HG02798 (cell line): Measurements from ENCODE around the gene FOXC2.

Experiments
- ATAC-seq: cut with Tn5 transposase; IDR thresholded peaks from one replicate; pipeline ENCODE4 v1.9.1; 2021; ENCODE audit warnings: mild to moderate bottlenecking; ENCODE audit not compliant: unreplicated experiment, poor library complexity

Gene FOXC2

DNA sequence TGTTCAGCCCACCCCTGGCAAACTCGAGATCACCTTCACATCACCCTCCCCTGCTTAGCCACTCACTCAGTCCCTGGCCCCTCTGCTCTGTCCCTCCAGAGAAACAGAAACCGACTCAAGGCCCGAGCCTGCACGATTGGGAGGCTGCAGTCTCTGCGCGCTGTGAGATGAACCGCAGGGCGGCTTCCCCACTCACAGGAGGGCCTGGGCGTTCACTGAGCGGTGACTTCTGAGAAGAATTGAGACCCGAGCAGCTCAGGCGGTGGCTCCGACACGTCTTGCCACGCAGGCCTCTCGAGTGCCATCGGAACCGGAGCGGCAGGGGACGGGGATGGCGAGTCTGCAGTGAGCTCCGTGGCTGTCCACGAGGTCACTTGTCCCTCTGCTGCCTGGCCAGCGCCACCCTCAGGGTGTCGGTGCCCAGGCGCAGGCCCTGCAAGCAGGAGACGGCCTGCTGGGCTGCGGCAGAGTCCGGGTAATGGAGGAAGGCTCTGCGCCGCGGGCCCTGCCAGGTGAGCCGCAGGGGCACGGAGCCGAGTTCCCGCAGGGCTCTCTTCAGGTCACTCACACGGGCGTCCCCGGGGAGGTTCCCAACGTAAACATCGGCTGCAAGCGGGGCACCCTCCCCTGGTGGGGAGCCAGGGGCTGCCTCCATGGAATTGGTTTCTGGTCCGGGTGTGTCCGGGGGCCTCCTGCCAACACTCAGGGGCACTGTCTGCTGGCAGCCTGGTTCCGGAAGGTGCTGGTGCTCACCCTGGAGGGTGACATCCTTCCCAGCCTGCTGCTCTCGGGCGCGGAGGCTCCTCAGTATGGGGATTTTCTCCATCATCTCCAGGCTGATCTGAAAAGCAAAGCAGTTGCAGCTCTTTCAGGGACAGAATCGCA lies 34.7 kb upstream of the FOXC2 start:
- ATAC-seq = no peak

DNA sequence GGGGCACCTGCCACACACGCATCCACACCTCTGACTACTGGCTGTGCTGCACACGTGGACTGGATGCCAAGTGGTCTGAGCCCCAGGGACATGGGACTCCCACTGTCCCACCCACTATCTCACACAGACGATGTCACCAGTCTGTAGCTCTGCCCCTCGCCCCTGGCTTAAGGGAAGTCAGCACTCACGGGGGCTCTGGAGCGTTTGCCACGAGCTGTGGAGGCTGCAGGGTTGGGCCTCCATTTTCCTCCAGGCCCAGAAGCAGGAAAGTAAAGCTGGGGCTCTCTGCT lies 34.2 kb upstream of the FOXC2 start:
- no peak for ATAC-seq

GRCh38 chr16:86533076-86533475 lies 33.6 kb upstream of the FOXC2 start:
- no peak for ATAC-seq

DNA sequence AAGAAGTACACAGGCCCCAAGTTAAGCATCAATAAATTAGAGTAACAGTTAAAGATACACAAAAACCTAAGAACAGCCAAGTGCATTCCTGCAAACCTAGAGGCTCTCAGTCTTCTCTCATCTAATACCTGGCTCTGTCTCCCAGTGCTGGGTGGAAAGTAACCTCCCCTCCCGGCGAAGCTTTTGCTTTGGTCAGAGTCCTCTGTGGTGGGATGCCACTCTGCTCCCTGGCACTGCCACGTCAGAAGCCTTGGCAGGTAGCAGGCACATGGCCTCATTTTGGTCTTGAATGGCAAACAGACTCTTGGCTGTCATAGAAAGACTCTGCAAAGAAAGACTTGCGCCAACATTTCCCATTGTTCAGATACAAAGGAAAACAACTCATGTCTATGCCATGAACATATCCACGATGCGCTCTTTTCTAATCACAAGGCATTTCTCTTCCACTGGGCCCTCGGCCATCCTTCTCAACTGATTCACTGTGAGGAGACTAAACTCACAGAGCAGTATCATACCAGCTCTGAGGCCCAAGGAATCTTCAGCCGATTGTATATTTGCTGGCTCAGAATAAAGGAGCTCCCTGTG lies 32.8 kb upstream of the FOXC2 start:
- ATAC-seq = no peak

- ATAC-seq = no peak
Measured at GRCh38 chr16:86534779-86535615, 31.6 kb upstream of the FOXC2 start.

- ATAC-seq = no peak
Measured at GRCh38 chr16:86536621-86537020, 30.0 kb upstream of the FOXC2 start.

GRCh38 chr16:86537486-86537885 lies 29.1 kb upstream of the FOXC2 start:
- ATAC-seq = no peak

DNA sequence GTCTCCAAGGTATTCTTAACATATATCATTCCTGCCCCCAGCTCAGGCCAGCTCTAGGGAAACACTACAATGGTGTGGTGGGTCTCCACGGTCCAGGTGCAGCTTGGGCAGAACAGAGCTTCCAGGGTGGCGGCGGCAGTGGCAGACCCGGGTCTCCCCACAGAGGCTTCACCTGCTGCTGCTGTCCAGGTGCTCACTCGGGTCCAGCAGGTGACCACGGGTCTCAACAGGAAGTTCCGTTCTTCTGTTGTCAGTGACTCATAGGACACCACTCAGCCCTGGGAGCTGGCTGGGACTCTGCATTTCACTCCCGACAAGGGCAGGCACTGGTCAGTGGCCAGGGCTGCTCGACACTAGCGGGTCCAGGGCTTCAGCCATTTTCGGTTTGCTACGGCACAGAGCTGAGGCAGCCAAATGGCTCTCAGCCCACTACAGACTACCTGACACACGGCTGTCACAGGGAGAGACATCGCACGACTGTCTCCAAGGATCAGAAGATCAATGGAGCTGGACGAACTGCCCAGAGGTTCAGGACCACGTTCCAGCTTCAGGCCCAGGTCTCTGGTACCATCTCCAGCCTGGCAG lies 28.3 kb upstream of the FOXC2 start:
- ATAC-seq = no peak

- ATAC-seq = no peak
Measured at GRCh38 chr16:86540894-86541293, 25.7 kb upstream of the FOXC2 start.

DNA sequence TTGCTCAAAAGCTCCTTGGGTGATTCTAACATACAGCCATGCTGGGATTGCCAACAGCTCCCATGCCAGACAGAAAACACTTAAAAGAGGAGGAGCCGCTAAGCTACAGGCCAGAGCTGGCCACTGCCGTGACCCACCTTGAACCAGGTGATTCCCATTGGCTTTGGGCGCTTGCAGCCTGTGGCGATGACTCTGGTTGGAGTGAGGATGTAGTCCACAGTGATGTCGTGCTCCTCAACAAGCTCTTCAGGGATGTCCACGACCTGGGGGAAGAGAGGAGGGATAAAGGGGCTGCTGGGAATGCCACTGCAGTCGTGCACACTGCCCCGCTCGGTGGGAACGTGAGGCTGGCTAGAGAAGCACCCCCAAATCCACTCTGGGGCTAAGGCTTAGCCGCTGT lies 25.1 kb upstream of the FOXC2 start:
- ATAC-seq = no peak

- no peak for ATAC-seq
Measured at GRCh38 chr16:86542756-86543750, 23.6 kb upstream of the FOXC2 start.

DNA sequence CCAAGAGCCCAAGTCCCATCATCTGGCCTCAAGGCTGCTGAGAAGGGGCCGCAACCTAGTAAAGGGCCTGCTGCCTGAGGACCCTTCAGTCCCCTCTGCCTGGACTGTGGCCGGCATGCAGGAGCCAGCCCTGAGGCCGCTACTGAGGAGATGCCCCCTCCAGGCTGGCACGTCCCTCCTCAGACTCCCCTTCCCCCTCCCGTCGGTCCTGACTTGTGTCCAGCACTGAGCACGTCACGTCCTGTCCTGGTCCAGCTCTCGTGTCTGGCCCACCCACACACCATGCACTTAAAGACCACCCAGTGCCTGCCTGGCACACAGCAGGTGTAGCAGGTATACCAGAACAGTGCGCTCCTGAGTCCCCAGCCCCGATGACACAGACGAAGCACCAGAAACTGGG lies 21.1 kb upstream of the FOXC2 start:
- no peak for ATAC-seq

DNA sequence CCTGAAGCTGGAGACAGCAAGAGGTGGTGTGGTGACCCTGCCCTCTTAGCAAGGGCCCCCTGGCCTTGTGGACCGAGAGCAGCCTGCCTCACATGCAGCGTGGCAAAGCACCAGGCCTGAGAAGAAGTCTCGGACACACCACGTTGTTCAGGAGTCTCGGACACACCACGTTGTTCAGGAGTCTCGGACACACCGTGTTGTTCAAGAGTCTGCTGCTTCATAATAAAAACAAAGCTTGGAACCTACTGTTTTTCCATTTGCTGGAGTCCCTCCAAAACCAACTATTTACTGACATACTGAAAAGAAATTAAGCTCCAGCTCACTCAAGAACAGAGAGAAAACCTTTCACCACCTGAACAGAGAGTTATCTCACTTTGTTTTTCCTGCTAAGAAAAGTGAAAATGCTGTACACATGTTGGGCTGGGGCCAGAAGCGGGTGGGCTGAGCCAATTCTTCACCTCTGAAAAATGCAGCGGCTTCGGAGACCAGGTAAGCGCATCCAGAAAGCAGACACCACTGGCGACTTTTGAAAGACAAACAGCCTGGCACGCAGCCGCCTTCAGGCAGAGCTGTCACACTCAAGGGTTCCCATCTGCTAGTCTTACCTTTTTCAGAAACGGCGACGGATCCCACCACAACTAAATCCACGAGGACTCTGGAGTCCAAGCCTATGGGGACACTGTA lies 20.5 kb upstream of the FOXC2 start:
- ATAC-seq = no peak

GRCh38 chr16:86546638-86547013 lies 20.0 kb upstream of the FOXC2 start:
- no peak for ATAC-seq

DNA sequence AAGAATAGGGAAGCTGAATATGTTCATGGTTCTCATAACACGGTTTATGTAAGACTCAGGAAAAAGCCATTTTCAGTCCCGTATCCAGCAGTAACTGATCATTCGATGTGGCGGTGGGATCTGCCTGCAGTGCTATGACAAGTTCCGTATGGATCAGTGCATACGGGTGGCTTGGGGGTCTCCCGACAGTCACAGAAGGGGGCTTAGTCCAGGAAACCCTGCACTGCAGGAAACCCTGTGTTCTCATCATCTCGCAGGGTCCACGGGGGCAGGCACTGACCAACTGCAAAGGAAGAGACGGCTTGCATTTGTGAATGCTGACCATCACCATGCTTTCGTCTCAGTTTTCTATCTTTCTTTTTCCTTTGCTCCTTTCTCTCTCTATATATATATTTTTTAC lies 19.3 kb upstream of the FOXC2 start:
- no peak for ATAC-seq

- no peak for ATAC-seq
Measured at GRCh38 chr16:86549076-86549892, 17.3 kb upstream of the FOXC2 start.

DNA sequence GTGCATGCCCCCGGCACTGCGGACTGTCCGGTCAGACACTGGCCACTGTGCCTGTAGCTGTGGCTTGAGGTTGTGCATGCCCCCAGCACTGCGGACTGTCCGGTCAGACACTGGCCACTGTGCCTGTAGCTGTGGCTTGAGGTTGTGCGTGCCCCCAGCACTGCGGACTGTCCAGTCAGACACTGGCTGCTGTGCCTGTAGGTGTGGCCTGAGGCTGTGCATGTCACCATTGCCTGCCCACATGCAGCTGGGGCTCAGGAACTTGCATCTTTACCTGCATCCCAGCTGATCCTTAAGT lies 16.8 kb upstream of the FOXC2 start:
- ATAC-seq = no peak

DNA sequence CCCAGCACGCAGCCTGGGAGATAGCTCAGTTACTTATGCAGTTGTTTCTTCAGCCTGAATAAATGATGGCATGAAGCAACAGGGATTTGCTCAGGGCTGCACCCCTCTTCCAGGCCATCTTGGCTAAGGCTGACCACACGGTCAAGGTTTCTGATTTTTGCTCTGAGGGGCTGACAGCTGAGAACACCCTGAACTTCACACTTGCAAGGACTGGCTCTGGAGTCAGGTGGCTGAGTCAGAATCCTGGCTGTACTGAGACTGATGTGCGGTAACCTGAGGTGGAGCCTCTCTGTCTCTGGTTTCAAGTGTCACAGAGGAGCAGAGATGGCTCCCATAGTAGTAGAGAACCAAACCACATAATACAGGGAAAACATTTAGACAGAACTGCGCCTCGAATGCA lies 16.3 kb upstream of the FOXC2 start:
- no peak for ATAC-seq

- no peak for ATAC-seq
Measured at GRCh38 chr16:86553356-86553755, 13.3 kb upstream of the FOXC2 start.
